H1 (cell line): ENCODE data around the gene PRSS2. TPM values are rescaled to one million over a fixed set of nuclear protein-coding genes. Genes with fewer than 3 reads are reported as not detected.

Source experiments
- CTCF ChIA-PET: fragments of 300-600 bp; sonication (Branson Sonifier 250); formaldehyde crosslinking; loops from one replicate; lab custom pipeline; 2021; ENCODE audit not compliant: partially characterized antibody; lab: Charles Lee
- POLR2A ChIA-PET: fragments of 300-600 bp; sonication (Branson Sonifier 250); formaldehyde crosslinking; loops from one replicate; lab custom pipeline; 2021; ENCODE audit warnings: inconsistent platforms; ENCODE audit not compliant: partially characterized antibody; lab: Charles Lee
- DNase-seq, 2 experiments: peaks; one replicate each; pipeline versions ENCODE4 v3.0.0 to v3.0.0-alpha.2; 2010 to 2022; ENCODE audit warnings: low spot score in 2 of 2, low read depth in 1 of 2, mixed read lengths in 1 of 2
- FAIRE-seq: peaks from 2 replicates; lab custom pipeline; 2011; peaks lifted over from hg19 to GRCh38; lab: Jason Lieb, UNC
- H2AFZ ChIP-seq: 2 replicates; pipeline ENCODE4 v1.8.1; 2012; ENCODE audit warnings: low read length, inconsistent platforms
- H2AK5ac ChIP-seq: 2 replicates; pipeline ENCODE4 v1.6.1; 2013; ENCODE audit warnings: low read depth, low read length
- H2BK120ac ChIP-seq: replicated peaks from 2 replicates; pipeline ENCODE3; 2013; ENCODE audit warnings: low read depth, low read length, inconsistent platforms
- H2BK12ac ChIP-seq: 2 replicates; pipeline ENCODE4 v1.6.1; 2013; ENCODE audit warnings: low read depth, low read length
- H2BK15ac ChIP-seq: 2 replicates; pipeline ENCODE4 v1.6.1; 2013; ENCODE audit warnings: low read length
- H2BK20ac ChIP-seq: 2 replicates; pipeline ENCODE4 v1.6.1; 2013; ENCODE audit warnings: low read length
- H2BK5ac ChIP-seq: 2 replicates; pipeline ENCODE4 v1.6.1; 2013; ENCODE audit warnings: low read depth, low read length
- H3K14ac ChIP-seq: 2 replicates; pipeline ENCODE4 v1.6.1; 2013; ENCODE audit warnings: inconsistent platforms; ENCODE audit not compliant: insufficient read length
- H3K18ac ChIP-seq: 2 replicates; pipeline ENCODE4 v1.6.1; 2013; ENCODE audit warnings: low read length; ENCODE audit errors: extremely low read depth
- H3K23ac ChIP-seq: 2 replicates; pipeline ENCODE4 v1.6.1; 2013; ENCODE audit warnings: inconsistent platforms; ENCODE audit not compliant: insufficient read length
- H3K23me2 ChIP-seq: 2 replicates; pipeline ENCODE4 v1.6.1; 2013; ENCODE audit warnings: low read depth, low read length
- H3K27ac ChIP-seq: 2 replicates; pipeline ENCODE4 v1.6.1; 2011; ENCODE audit warnings: low read depth, low read length, inconsistent platforms
- H3K27me3 ChIP-seq, 4 experiments: replicated peaks in 1 of 4; 1 replicate in 1 of 4; 2 replicates in 3 of 4; pipeline versions ENCODE4 v1.6.1 to v1.8.1; 2011 to 2013; ENCODE audit warnings: low read length in 3 of 4, mild to moderate bottlenecking in 3 of 4, inconsistent platforms in 2 of 4, mixed read lengths in 2 of 4, moderate library complexity in 1 of 4; ENCODE audit not compliant: control insufficient read depth in 3 of 4, insufficient read depth in 3 of 4; ENCODE audit errors: extremely low read depth in 1 of 4
- H3K36me3 ChIP-seq, 4 experiments: 2 replicates each; pipeline versions ENCODE4 v1.6.1 to v1.8.1; 2011 to 2013; ENCODE audit warnings: mild to moderate bottlenecking in 4 of 4, low read length in 3 of 4, moderate library complexity in 2 of 4, control low read depth in 1 of 4, inconsistent platforms in 1 of 4; ENCODE audit not compliant: insufficient read depth in 4 of 4, control insufficient read depth in 2 of 4
- H3K4ac ChIP-seq: replicated peaks from 2 replicates; pipeline ENCODE3; 2013; ENCODE audit warnings: low read length, low read depth, mixed read lengths, inconsistent platforms; ENCODE audit not compliant: insufficient read length
- H3K4me1 ChIP-seq, 4 experiments: replicated peaks in 1 of 4; 1 replicate in 1 of 4; 2 replicates in 3 of 4; pipeline versions ENCODE4 v1.6.1 to v1.8.1; 2011 to 2013; ENCODE audit warnings: low read length in 3 of 4, inconsistent platforms in 2 of 4, mixed read lengths in 1 of 4; ENCODE audit not compliant: insufficient read depth in 4 of 4, control insufficient read depth in 3 of 4
- H3K4me2 ChIP-seq, 2 experiments: 2 replicates each; pipeline versions ENCODE4 v1.6.1 to v1.8.1; 2011 to 2013; ENCODE audit warnings: low read depth in 2 of 2, low read length in 2 of 2, control low read depth in 1 of 2, inconsistent platforms in 1 of 2, mild to moderate bottlenecking in 1 of 2; ENCODE audit not compliant: insufficient read depth in 1 of 2
- H3K4me3 ChIP-seq, 4 experiments: fragments of 200-600, 300-600 bp in 1 of 4; sonication (generic), shearing (Covaris generic), sonication (Bioruptor Twin) in 1 of 4; 2 replicates each; pipeline versions ENCODE4 v1.5.1 to v1.8.1; 2011 to 2016; ENCODE audit warnings: low read length in 4 of 4, low read depth in 3 of 4, control low read depth in 2 of 4, inconsistent platforms in 2 of 4, mild to moderate bottlenecking in 2 of 4, mixed read lengths in 1 of 4, moderate library complexity in 1 of 4; ENCODE audit not compliant: insufficient read depth in 2 of 4; ENCODE audit errors: extremely low read depth in 1 of 4
- H3K56ac ChIP-seq: replicated peaks from 2 replicates; pipeline ENCODE3; 2013; ENCODE audit warnings: low read depth, mild to moderate bottlenecking, mixed read lengths, low read length, inconsistent platforms; ENCODE audit not compliant: insufficient read length
- H3K79me1 ChIP-seq: 2 replicates; pipeline ENCODE4 v1.6.1; 2013; ENCODE audit warnings: low read depth, low read length, control low read depth
- H3K79me2 ChIP-seq, 2 experiments: 2 replicates each; pipeline versions ENCODE4 v1.6.1 to v1.8.1; 2012 to 2013; ENCODE audit warnings: low read length in 2 of 2, mild to moderate bottlenecking in 2 of 2, inconsistent platforms in 1 of 2; ENCODE audit not compliant: insufficient read depth in 2 of 2, control insufficient read depth in 1 of 2
- H3K9ac ChIP-seq, 4 experiments: replicated peaks in 1 of 4; 1 replicate in 1 of 4; 2 replicates in 3 of 4; pipeline versions ENCODE4 v1.6.1 to v1.8.1; 2011 to 2013; ENCODE audit warnings: low read depth in 3 of 4, low read length in 3 of 4, control low read depth in 2 of 4, mild to moderate bottlenecking in 2 of 4, moderate library complexity in 2 of 4, inconsistent platforms in 1 of 4; ENCODE audit errors: extremely low read depth in 1 of 4
- H3K9me3 ChIP-seq, 2 experiments: 2 replicates each; pipeline versions ENCODE4 v1.6.1 to v1.8.1; 2012 to 2013; ENCODE audit warnings: mild to moderate bottlenecking in 2 of 2, moderate library complexity in 2 of 2, control low read depth in 1 of 2, inconsistent platforms in 1 of 2, low read depth in 1 of 2, low read length in 1 of 2, mixed read lengths in 1 of 2; ENCODE audit not compliant: insufficient read depth in 2 of 2
- H4K20me1 ChIP-seq, 2 experiments: replicated peaks in 1 of 2; 2 replicates each; pipeline versions ENCODE3 to v1.8.1; 2011 to 2013; ENCODE audit warnings: inconsistent platforms in 2 of 2, low read length in 2 of 2, mild to moderate bottlenecking in 1 of 2; ENCODE audit not compliant: insufficient read depth in 2 of 2, control insufficient read depth in 1 of 2
- H4K5ac ChIP-seq: 2 replicates; pipeline ENCODE4 v1.6.1; 2013; ENCODE audit warnings: low read length, low read depth, mixed read lengths, inconsistent platforms; ENCODE audit not compliant: insufficient read length
- H4K8ac ChIP-seq: 2 replicates; pipeline ENCODE4 v1.8.0; 2013; ENCODE audit warnings: mild to moderate bottlenecking, moderate library complexity, low read length, inconsistent platforms; ENCODE audit not compliant: insufficient read depth; ENCODE audit errors: extremely low read depth
- H4K91ac ChIP-seq: replicated peaks from 2 replicates; pipeline ENCODE3; 2013; ENCODE audit warnings: low read length, mixed read lengths, inconsistent platforms; ENCODE audit not compliant: insufficient read length
- BACH1 ChIP-seq: IDR thresholded peaks from 2 replicates; pipeline ENCODE4 v1.6.1; 2012; ENCODE audit warnings: low read length, improper control_type of control experiment
- CHD2 ChIP-seq: IDR thresholded peaks from 2 replicates; pipeline ENCODE4 v1.6.1; 2012; ENCODE audit warnings: low read length, improper control_type of control experiment
- JUN ChIP-seq: IDR thresholded peaks from 2 replicates; pipeline ENCODE4 v1.6.1; 2011; ENCODE audit warnings: low read depth, mild to moderate bottlenecking, improper control_type of control experiment, low read length
- MAFK ChIP-seq: IDR thresholded peaks from 2 replicates; pipeline ENCODE4 v1.6.1; 2012; ENCODE audit warnings: low read depth, mild to moderate bottlenecking, improper control_type of control experiment, low read length
- RXRA ChIP-seq: IDR thresholded peaks from 2 replicates; pipeline ENCODE4 v1.6.1; 2011; ENCODE audit warnings: low read depth, mild to moderate bottlenecking, low read length, moderate library complexity; ENCODE audit not compliant: insufficient read depth
- SP2 ChIP-seq: IDR thresholded peaks from 2 replicates; pipeline ENCODE4 v1.6.1; 2012; ENCODE audit warnings: mild to moderate bottlenecking, low read length, inconsistent platforms
- TBP ChIP-seq: IDR thresholded peaks from 2 replicates; pipeline ENCODE4 v1.6.1; 2011; ENCODE audit warnings: low read depth, low read length, improper control_type of control experiment
- WGBS, 2 experiments: shearing (Covaris generic) in 1 of 2; methylation state at CpG; one replicate each; pipeline versions ENCODE4 v1.1.6 to v1.1.7; 2013 to 2015; ENCODE audit warnings: low lambda C conversion rate in 2 of 2, mixed read lengths in 2 of 2, inconsistent platforms in 1 of 2, low coverage in 1 of 2, missing lambda C conversion rate in 1 of 2; ENCODE audit not compliant: insufficient replicate concordance in 2 of 2, insufficient coverage in 1 of 2, insufficient read length in 1 of 2; ENCODE audit errors: extremely low coverage in 1 of 2, missing lambda C conversion rate in 1 of 2; 5-methylcytosine and 5-hydroxymethylcytosine counted together
- polyA plus RNA-seq, 7 experiments: library from polyadenylated mRNA; depleted of rRNA in 3 of 7; stranded (reverse) in 5 of 7; unstranded in 2 of 7; fragments of >200 nt in 5 of 7; fragments of 200-250 nt in 2 of 7; gene quantifications; 1 replicate in 5 of 7; 2 replicates in 1 of 7; 4 replicates in 1 of 7; pipeline versions ENCODE4 v1.2.1 to v1.2.3, GENCODE V29; 2011 to 2013; ENCODE audit warnings: missing spikeins in 2 of 7, mixed read lengths in 2 of 7
- total RNA-seq: library from RNA; stranded (reverse); fragmentation: NEBNext Ultra II Directional; extraction: Animal tissue kit (Norgen Biotek cat#: 25700); gene quantifications from 2 replicates; pipeline ENCODE4 v1.2.1, GENCODE V29; 2021
- TF ChIP-seq, protein P1 (sequence below): IDR thresholded peaks from 2 replicates; pipeline ENCODE4 v1.6.1; 2011; ENCODE audit warnings: low read length, improper control_type of control experiment

Gene PRSS2
- total and polyA plus RNA-seq, 2 of the 8 experiments (the other 6 are each of a cell fraction or from before 2014, with no cell fraction given): not detected

DNA sequence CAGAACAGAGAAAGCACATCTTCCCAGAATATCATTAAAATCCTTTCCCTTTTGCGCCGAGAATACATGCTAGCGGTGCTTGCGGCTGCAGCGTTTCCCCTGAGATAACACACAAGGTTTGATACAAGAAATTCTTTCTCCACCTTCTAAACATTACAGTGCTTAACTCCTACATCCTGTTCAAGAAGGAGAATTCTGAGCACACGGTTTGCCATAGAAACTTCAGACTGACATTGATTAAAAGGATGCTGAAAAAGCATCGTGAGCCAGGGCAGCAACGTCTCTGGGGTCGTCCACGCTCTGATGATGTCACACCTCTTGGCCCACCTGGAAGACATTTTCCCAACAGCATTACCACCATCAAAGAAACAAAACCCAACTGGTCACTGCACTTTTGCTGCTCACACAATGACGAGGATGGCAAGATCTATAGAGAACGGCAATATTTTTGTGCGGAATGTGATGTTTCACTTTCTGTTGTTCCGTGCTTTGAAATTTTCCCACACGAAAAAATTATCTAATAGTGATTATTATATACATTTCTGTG lies 48.4 kb upstream of the PRSS2 start:
- Histone ChIP-seq H3K9me3 (no peaks in the 10 kb centered on the region), H4K91ac (no peak overlapping the region), H3K23me2 (no peaks in the 10 kb centered on the region), H4K20me1 (no peaks in the 10 kb centered on the region), H2BK20ac (no peak overlapping the region), H3K9ac (no peak overlapping the region), H2AFZ (peak overlapping the region; percentile 45; the same call in 1 of the 2 replicates), H3K14ac (no peak overlapping the region), H4K5ac (no peak overlapping the region), H2AK5ac (no peak overlapping the region), H3K4me3 (no peak overlapping the region), H3K79me2 (no peaks in the 10 kb centered on the region), H4K8ac (no peak overlapping the region), H3K23ac (no peak overlapping the region), H2BK120ac (no peak overlapping the region), H2BK5ac (no peak overlapping the region), H3K27me3 (no peaks in the 10 kb centered on the region), H3K56ac (no peak overlapping the region), H3K79me1 (no peaks in the 10 kb centered on the region), H3K4me1 (no peaks in the 10 kb centered on the region), H2BK12ac (no peak overlapping the region), H3K27ac (no peak overlapping the region), H2BK15ac (no peak overlapping the region), H3K36me3 (no peaks in the 10 kb centered on the region), H3K4me2 (no peak overlapping the region), H3K4ac (no peak overlapping the region), H3K18ac (no peak overlapping the region)
- ChIA-PET CTCF (interaction anchor here (3.5 kb wide), 1 partner anchor 9 kb away, joined by 19 read pairs; no protein-coding TSS in a partner anchor), POLR2A (no interaction called here)
- no peak for DNase-seq
- TF ChIP-seq MAFK (no peak), RXRA (no peak), TBP (no peak), SP2 (no peak), JUN (no peak), BACH1 (no peak), CHD2 (no peak)
- TF ChIP-seq, protein P1, sequence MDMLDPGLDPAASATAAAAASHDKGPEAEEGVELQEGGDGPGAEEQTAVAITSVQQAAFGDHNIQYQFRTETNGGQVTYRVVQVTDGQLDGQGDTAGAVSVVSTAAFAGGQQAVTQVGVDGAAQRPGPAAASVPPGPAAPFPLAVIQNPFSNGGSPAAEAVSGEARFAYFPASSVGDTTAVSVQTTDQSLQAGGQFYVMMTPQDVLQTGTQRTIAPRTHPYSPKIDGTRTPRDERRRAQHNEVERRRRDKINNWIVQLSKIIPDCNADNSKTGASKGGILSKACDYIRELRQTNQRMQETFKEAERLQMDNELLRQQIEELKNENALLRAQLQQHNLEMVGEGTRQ: no peak
- no peak for FAIRE-seq
- 88% methylated on average over 15 of the region's 15 CpGs; no CpG with 5 or more reads in 1 of the 2 experiments for WGBS, 2 experiments
